T-helper 17 cell (primary cell): ENCODE data around the gene ETV7. TPM values are rescaled to one million over a fixed set of nuclear protein-coding genes. Genes with fewer than 3 reads are reported as not detected.

ENCODE experiments used
- ATAC-seq: fragments of 150-1000 bp; cut with Tn5 transposase; 2 replicates; pipeline ENCODE4 v1.10.0; 2021; ENCODE audit warnings: mild to moderate bottlenecking, moderate library complexity
- DNase-seq, 3 donors: peaks; one replicate each; pipeline versions ENCODE4 v3.0.0 to v3.0.0-alpha.2; 2020 to 2021
- H3K9me3 ChIP-seq: one replicate; pipeline ENCODE4 v1.7.0; 2013; ENCODE audit warnings: low read length, mild to moderate bottlenecking; ENCODE audit not compliant: control insufficient read depth, poor library complexity, severe bottlenecking
- H3K27ac Mint-ChIP-seq: one replicate; pipeline ENCODE4 v1.8.0; 2022; ENCODE audit warnings: mild to moderate bottlenecking, moderate library complexity, mixed read lengths
- H3K27me3 Mint-ChIP-seq: one replicate; pipeline ENCODE4 v1.8.0; 2022; ENCODE audit warnings: mixed read lengths
- H3K36me3 Mint-ChIP-seq: one replicate; pipeline ENCODE4 v1.8.0; 2022; ENCODE audit warnings: low read depth, mixed read lengths
- H3K4me1 Mint-ChIP-seq: one replicate; pipeline ENCODE4 v1.8.0; 2022; ENCODE audit warnings: mild to moderate bottlenecking, mixed read lengths
- H3K4me3 Mint-ChIP-seq: one replicate; pipeline ENCODE4 v1.8.0; 2022; ENCODE audit warnings: mild to moderate bottlenecking, moderate library complexity, mixed read lengths
- total RNA-seq, 4 donors: library from RNA in 2 of 4; stranded (reverse) in 2 of 4; gene quantifications; one replicate each; pipeline ENCODE4 v1.2.3 and lab custom pipeline; 2022 to 2026

Gene ETV7
- total RNA-seq, 2 donors from 2014 or later = 0.37 to 2.6 TPM

DNA sequence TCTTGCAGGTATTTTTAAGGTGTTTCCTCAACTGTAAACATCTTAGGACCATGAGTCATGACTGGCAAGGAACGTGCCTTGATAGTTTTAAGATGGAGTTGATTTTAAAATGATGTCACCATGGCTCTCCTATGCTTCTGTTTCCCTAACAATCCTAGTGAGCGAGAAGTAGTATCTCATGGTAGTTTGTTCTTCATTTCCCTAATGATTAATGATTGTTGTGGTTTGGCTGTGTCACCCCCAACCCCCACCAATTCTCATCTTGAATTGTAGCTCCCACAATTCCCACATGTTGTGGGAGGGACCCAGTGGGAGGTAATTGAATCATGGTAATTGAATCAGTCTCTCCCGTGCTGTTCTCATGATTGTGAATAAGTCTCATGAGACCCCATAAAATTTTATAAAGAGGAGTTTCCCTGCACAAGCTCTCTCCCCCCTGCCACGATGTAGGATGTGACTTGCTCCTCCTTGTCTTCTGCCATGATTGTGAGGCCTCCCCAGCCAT, 34.0 kb downstream of the ETV7 start:
- DNase-seq = no peak
- ATAC-seq = no peak
- H3K4me3 Mint-ChIP-seq = no peak overlapping the region
- H3K36me3 Mint-ChIP-seq = no peaks in the 10 kb centered on the region
- H3K27ac Mint-ChIP-seq = no peak overlapping the region
- peaks cover 4% of the 10 kb centered on the region for H3K4me1 Mint-ChIP-seq
- H3K9me3 ChIP-seq = no peaks in the 10 kb centered on the region
- peaks cover 23% of the 10 kb centered on the region for H3K27me3 Mint-ChIP-seq

DNA sequence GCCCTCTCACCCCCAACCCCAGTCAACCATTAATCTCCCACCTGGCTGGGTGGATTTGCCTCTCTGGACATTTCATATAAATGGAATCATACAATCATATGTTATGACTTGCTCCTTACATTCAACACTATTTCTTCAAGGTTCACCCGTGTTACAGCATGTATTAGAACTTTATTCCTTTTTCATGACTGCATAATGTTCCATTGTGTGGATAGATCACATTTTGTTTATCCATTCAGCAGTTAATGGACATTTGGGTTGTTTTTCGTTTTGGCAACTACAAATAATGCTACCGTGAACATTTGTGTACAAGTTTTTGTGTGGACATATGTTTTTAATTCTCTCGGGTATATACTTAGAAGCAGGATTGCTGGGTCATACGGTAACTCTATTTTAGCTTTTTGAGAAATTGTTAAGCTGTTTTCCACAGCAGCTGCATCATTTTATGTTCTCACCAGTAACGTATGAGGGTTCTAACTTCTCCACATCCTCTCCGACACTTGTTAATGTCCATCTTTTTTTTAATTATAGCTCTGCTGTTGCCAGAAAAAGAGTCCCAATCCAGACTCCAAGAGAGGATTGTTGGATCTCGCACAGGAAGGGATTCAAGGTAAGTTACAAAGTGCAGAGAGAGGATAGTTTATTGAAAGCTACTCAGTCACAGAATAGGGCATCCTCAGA, 34.9 kb downstream of the ETV7 start:
- H3K36me3 Mint-ChIP-seq = no peaks in the 10 kb centered on the region
- H3K9me3 ChIP-seq = no peaks in the 10 kb centered on the region
- peaks cover 19% of the 10 kb centered on the region for H3K27me3 Mint-ChIP-seq
- DNase-seq (no peak), ATAC-seq (no peak)
- H3K4me3 Mint-ChIP-seq = no peak overlapping the region
- H3K4me1 Mint-ChIP-seq = peaks cover 4% of the 10 kb centered on the region
- H3K27ac Mint-ChIP-seq = no peak overlapping the region

DNA sequence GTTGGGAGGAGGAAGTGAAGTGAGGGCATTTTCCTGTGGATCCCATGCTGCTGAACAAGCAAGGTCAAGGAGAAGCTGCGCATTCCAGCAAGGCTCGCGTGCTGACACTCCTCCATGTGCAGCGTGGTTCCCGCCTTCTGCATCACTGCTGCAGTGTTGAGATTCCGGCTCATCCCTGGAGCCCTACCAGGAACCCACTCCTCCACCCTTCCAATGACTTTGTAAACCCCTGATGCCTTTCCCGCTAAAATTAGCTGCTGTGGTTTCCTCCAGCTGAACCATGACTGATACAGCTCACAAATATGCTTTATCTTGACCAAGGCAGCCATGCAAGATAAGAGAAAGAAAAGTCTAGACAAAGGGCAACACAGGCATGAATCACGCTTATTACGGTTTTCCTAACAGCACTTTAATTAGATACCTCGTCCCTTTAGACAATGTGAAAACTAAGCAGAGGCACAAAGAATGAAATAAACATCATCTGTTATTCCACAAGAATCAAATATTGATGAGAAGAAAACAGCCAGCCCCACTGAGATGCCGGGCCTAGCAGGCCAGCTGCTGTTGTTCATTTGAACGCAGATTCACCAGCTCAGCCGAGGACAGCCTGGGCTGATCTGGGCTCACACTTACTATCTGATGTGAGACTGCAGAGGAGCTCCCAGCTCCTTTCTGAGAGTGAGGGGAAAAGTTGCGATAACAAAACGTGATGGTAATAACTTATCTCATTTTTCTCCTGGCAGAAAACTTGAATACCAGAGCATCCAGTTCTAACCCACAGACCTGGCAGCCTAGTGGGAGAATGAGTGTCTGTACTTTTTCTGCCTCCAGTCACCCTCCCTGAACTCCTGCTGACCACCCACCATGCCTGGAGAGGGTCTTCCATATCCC, 36.5 kb downstream of the ETV7 start:
- H3K9me3 ChIP-seq = no peaks in the 10 kb centered on the region
- DNase-seq = no peak
- Mint-ChIP-seq H3K4me1 (no peaks in the 10 kb centered on the region), H3K27ac (peak overlapping the region; percentile 14), H3K36me3 (no peaks in the 10 kb centered on the region), H3K27me3 (peaks cover 10% of the 10 kb centered on the region), H3K4me3 (no peak overlapping the region)
- ATAC-seq = no peak

DNA sequence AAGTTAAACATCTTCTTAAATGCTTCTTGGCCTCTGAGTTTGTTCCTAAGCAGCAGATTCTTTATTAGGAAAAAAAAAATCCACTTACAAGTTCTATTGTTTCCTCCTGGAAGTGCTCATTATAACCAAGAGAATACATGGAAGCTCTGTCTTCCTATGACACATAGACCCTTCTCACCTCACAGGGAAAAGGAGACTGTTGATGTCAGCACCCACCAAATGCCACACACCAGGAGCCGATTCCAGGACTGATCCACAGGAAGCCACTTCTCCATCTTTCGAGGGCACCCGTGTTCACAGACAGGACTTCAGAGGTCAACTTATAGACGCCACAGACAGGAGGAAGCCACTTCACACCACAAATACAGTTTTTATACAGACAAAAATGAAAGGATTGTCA, 37.4 kb downstream of the ETV7 start:
- peaks cover 10% of the 10 kb centered on the region for H3K27me3 Mint-ChIP-seq
- no peak overlapping the region for H3K4me3 Mint-ChIP-seq
- no peak overlapping the region for H3K27ac Mint-ChIP-seq
- DNase-seq (no peak), ATAC-seq (no peak)
- H3K9me3 ChIP-seq = no peaks in the 10 kb centered on the region
- no peaks in the 10 kb centered on the region for H3K36me3 Mint-ChIP-seq
- H3K4me1 Mint-ChIP-seq = no peaks in the 10 kb centered on the region

DNA sequence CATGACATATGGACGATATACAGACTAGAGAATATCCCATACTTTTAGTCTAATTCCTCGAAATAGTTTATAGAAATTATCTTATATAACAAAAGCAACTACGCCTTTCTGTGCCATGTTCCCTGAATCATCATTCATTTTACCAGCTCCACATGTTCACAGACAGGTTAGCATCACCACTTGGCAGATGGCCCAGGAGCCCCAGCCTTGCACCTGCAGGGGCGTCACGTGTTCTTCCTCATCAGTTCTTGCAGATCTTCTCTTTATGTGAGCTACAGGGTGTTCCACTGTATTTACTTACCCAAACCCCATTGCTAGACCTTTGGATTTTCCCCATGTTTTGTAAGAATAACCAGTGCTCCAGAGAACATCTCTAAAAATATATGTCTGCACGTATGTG, 38.2 kb downstream of the ETV7 start:
- DNase-seq = no peak
- Mint-ChIP-seq H3K36me3 (no peaks in the 10 kb centered on the region), H3K27ac (no peak overlapping the region)

DNA sequence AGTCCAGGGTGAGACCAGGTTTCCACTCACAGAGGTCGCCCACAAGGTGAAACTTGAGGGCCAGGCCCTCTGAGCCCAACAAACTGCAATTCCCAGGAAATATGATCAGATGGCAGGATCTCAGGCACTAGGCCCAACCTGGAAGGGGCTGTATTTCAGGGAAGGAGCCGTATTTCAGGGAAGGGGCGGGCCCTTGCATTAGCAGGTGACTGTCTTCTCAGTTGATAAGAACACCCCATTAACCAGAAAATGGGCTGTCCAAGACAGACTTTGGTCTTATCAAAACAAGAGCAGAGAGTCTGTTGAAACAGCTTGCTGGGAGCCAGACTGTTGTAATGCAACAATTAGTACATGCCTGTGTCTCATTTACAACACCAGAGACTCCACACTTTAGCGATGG, 39.8 kb downstream of the ETV7 start:
- ATAC-seq = no peak
- DNase-seq = no peak
- no peaks in the 10 kb centered on the region for H3K9me3 ChIP-seq
- H3K27me3 Mint-ChIP-seq = peaks cover 16% of the 10 kb centered on the region
- no peaks in the 10 kb centered on the region for H3K4me1 Mint-ChIP-seq
- no peaks in the 10 kb centered on the region for H3K36me3 Mint-ChIP-seq
- no peak overlapping the region for H3K27ac Mint-ChIP-seq
- no peak overlapping the region for H3K4me3 Mint-ChIP-seq

More for the DNA sequence above, 38.2 kb downstream of the ETV7 start:
- Mint-ChIP-seq H3K4me3 (no peak overlapping the region), H3K27me3 (peaks cover 10% of the 10 kb centered on the region), H3K4me1 (no peaks in the 10 kb centered on the region)
- no peak for ATAC-seq
- H3K9me3 ChIP-seq = no peaks in the 10 kb centered on the region

DNA sequence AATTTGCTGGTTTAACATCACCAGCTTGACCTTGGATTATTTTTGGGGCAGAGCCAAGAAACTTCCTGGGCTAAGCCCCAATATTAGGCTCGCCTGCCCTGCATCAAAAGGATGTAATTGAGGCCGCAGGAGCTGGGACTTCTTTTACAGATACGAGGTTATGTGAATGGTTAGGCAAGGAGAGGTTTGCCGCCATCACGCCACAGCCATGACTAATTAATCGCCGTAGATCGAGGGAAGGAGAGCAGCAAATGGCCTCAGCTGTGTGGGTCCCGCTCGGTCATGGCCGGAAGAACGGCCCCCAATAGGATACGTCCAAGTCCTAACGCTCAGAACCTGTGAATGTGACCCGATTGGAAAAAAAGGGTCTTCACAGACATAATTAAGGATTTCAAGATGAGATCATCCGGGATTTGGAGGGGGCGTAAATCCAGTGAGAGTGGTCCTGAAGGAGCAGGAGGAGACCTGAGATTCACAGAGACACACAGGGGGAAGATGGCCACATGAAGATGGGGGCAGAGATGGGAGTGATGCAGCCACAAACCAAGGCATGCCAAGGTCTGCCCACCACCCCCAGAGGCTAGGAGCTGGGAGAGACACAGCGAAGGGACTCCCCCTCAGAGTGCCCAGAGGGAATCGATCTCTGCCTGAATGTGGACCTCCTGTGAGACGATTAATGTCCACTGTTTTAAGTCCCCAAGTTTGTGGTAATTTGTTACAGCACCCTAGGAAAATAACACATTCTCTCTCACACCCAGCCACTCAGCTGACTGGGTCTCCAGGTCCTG, 40.8 kb downstream of the ETV7 start:
- H3K27me3 Mint-ChIP-seq = peaks cover 16% of the 10 kb centered on the region
- no peaks in the 10 kb centered on the region for H3K36me3 Mint-ChIP-seq
- no peaks in the 10 kb centered on the region for H3K9me3 ChIP-seq
- DNase-seq (no peak), ATAC-seq (no peak)
- H3K4me1 Mint-ChIP-seq = no peaks in the 10 kb centered on the region
- H3K27ac Mint-ChIP-seq = no peak overlapping the region
- H3K4me3 Mint-ChIP-seq = no peak overlapping the region

DNA sequence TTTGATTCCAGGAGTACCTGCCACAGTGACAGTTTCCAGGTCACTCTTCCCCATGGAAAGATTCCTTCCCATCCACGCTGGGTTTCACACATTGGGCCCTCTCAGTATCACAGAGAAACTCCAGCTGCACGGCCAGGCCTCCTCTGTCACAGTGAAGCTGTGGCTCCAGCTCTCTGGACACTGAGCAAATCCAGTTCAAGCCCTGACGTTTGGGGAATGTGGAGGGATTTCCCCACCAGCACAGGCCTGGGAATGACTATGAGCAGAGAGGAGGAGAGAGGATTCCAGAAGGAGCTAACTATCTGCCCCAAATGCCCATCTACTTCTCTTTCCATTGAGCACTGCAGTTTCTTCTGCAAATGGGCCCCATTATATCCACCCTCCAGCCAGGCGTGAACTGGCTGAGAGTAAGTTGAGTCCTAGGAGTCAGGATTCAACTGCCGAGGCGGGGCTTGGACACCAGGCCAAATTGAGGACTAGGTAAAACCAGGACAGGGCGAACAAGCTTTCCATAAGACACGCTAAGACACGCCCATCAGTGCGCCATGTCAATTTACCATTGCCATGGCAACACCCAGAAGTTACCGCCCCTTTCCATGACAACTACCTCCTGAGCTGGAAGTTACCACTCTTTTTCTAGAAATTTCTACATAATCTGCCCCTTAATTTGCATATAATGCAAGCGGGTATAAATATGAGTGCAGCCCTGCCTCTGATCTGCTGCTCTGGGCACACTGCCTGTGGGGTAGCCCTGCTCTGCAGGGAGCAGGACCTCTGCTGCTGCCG, 41.6 kb downstream of the ETV7 start:
- Mint-ChIP-seq H3K27me3 (peaks cover 18% of the 10 kb centered on the region), H3K27ac (no peak overlapping the region), H3K36me3 (no peaks in the 10 kb centered on the region), H3K4me1 (peaks cover under 1% of the 10 kb centered on the region), H3K4me3 (no peak overlapping the region)
- no peak for DNase-seq
- H3K9me3 ChIP-seq = no peaks in the 10 kb centered on the region
- no peak for ATAC-seq

DNA sequence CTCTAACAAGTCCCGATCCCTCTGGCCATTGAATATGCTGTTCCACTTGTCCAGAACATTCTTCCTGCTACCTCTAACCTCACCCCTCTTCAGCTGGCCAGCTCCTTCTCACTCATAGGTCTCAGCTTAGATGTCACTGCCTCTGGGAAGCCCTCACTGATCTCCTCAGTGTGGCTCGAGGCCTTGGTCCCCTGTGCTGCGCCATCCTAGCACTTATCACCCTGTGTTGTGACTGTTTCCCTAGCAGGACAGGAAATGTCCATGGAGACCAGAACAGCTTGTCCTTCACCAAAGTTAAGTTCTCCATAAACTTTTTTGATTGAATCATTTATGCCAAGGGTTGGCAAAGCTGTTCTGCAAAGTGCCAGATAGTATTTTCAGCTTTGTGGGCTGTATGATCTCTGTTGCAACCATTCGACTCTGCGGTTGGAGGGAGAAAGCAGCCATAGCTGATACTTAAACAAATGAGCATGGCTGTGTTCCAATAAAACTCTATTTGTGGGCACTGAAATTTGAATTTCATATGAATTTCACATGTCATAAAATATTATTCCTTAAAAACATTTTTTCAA, 44.3 kb downstream of the ETV7 start:
- ATAC-seq (no peak), DNase-seq (no peak)
- H3K27ac Mint-ChIP-seq = no peak overlapping the region
- H3K27me3 Mint-ChIP-seq = peaks cover 27% of the 10 kb centered on the region
- no peaks in the 10 kb centered on the region for H3K9me3 ChIP-seq
- no peak overlapping the region for H3K4me3 Mint-ChIP-seq
- peaks cover 6% of the 10 kb centered on the region for H3K4me1 Mint-ChIP-seq
- H3K36me3 Mint-ChIP-seq = peaks cover 2% of the 10 kb centered on the region

DNA sequence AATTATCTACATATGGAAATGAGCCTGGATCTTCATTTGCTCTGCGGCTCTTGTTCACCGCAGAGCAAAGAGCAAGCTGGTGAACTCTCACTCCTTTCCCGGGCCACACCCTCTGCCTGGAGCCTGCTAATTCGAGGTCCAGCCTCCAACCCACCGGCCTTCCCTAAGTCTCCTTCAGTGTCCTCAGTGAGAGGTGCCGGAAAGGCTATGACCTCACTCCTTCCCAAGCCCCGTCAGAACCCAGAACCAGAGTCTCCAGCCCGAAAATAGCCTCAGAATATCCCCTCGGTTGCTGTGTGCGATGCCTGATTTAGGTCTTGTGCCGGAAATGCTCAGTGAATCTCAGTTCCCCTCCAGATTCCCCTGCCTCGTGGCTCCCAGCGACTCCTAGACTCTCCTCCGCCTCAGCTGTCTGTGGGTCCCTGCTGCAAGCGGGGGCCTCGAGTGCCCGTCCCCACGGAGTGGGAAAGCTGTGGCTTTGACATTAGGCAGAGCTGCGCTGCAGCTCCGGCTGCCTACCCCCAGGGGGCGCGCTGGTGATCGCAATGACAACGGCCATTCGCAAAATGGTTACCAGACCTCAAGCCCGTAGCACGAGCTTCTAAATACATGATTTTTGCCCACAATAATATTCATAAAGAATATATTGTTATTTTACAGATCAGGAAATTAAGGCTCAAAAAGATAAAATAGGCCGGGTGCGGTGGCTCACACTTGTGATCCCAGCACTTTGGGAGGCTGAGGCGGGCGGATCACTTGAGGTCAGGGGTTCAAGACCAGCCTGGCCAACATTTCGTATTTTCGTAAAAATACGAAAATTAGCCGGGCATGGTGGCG, 46.6 kb downstream of the ETV7 start:
- H3K4me3 Mint-ChIP-seq = peak overlapping the region; percentile 80
- peaks cover 2% of the 10 kb centered on the region for H3K36me3 Mint-ChIP-seq
- no peak overlapping the region for H3K27ac Mint-ChIP-seq
- no peaks in the 10 kb centered on the region for H3K9me3 ChIP-seq
- DNase-seq (peak; percentile 49 to 66 (median 57)), ATAC-seq (peak; percentile 77)
- peaks cover 13% of the 10 kb centered on the region for H3K4me1 Mint-ChIP-seq
- peaks cover 28% of the 10 kb centered on the region for H3K27me3 Mint-ChIP-seq

DNA sequence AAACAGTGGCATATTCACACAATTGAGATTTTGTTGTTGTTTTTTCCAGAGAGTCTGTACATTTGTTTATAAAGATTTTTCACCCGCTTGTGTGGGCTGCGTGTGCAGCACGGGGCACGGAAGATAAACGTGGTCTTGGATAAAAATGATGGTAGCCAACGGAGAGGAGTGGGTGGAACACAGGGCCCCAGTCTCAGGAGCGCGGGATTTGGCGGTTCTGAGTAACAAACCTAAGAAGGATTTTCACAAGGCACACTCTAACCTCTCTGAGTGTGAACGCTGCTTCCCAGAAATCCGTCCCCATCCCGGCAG, 47.2 kb downstream of the ETV7 start:
- H3K4me3 Mint-ChIP-seq = no peak overlapping the region
- no peak for DNase-seq
- no peak overlapping the region for H3K27ac Mint-ChIP-seq
- H3K9me3 ChIP-seq = no peaks in the 10 kb centered on the region
- peaks cover 13% of the 10 kb centered on the region for H3K4me1 Mint-ChIP-seq
- no peak for ATAC-seq
- peaks cover 33% of the 10 kb centered on the region for H3K27me3 Mint-ChIP-seq
- H3K36me3 Mint-ChIP-seq = peaks cover 2% of the 10 kb centered on the region

DNA sequence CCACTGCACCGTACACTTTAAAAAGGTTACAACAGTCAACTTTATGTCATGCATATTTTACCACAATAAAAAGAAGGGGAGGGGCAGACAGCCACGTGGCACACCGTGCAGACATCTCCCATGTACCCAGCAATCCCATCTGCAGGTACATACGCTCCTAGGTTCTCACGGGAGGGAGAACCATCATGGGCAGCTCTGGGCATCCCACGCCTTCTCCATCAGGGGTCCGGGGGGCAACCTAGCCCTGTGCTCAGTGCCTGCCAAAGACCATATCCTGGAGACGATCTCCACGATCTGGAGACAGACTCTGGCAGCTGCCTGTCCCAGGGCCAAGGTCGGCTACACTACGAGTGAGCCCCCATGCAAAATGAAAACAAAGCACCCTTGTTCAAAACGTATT, 48.3 kb downstream of the ETV7 start:
- no peak overlapping the region for H3K4me3 Mint-ChIP-seq

More for the DNA sequence above, 48.3 kb downstream of the ETV7 start:
- no peak for ATAC-seq
- Mint-ChIP-seq H3K4me1 (peaks cover 13% of the 10 kb centered on the region), H3K27me3 (peaks cover 45% of the 10 kb centered on the region), H3K27ac (no peak overlapping the region), H3K36me3 (peaks cover 5% of the 10 kb centered on the region)
- no peak for DNase-seq
- H3K9me3 ChIP-seq = no peaks in the 10 kb centered on the region
